NOMO-1 treated with DMSO at 0.1 percent for 48 hours (cell line): ENCODE measurements around the gene EGFLAM.
"Not testable (repeated sequence)": the region's sequence is repeated elsewhere in the genome, so short reads cannot be mapped to it uniquely, and the experiment has no call there.

Source experiments
- DNase-seq: peaks from one replicate; lab custom pipeline; 2025; ENCODE audit not compliant: unreplicated experiment; lab: John Stamatoyannopoulos, UW

Gene EGFLAM

DNA sequence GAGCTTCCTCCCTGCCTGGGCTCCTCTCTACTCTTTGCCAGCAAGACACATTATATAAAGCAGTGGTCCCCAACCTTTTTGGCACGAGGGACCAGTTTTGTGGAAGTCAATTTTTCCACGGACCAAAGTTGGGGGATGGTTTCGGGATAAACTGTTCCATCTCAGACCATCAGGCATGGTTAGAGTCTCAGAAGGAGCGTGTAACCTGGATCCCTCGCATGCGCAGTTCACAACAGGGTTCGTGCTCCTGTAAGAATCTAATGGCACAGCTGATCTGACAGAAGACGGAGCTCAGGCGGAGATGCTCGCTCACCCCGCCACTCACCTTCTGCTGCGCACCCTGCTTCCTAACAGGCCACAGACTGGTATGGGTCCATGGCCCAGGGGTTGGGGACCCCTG is 155.3 kb downstream of the EGFLAM start:
- no peak for DNase-seq

- DNase-seq: no peak
Observed at GRCh38 chr5:38414348-38414747, 156.0 kb downstream of the EGFLAM start.

DNA sequence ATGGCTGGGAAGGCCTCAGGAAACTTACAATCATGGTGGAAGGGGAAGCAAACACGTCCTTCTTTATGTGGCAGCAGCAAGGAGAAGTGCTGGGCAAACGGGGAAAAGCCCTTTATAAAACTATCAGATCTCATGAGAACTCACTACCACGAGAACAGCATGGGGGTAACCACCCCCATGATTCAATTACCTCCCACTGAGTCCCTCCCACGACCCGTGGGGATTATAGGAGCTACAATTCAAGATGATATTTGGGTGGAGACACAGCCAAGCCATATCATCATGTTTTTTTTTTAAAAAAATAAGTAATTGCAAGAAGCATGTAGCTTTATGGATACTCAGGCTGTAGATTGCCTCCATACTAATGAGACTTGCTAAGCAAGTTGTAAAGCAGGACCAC is 157.4 kb downstream of the EGFLAM start:
- DNase-seq: not testable (repeated sequence)

DNA sequence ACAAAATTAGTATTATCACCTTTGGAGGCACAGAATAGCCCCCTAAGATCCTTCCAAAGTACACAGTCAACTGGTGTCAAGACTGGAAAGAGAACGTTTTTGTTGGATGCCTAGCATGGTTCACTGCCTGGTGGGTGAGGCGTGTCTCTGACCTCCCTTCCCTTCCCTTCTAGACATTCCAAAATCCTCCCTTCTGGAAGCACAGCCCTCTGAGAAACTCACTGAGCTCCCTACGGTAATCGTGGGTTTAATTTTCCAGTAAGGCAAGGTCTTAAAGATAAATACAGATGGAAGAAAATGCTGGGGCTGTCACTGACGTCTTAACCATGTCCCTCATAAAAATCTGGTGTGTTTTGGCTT is 159.3 kb downstream of the EGFLAM start:
- DNase-seq: no peak

DNA sequence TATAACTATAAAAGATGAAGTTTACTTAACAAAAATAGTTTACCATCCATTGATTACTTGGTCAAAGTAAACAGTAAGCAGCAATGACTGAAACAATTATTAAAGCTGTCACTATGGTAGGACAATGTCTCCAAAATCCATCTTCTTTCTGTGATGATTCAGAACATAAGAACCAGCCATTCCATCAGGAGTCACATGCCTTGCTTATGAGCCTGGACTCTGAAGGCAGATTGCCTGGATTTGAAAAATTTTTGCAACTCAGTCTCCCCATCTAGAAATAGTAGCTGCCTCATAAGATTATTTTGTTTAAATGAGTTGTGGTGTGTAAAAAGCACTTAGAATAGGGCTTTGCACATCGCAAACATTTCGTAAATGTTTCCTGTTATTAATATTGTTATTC is 161.9 kb downstream of the EGFLAM start:
- no peak for DNase-seq

GRCh38 chr5:38420691-38421390 is 162.5 kb downstream of the EGFLAM start:
- peak; percentile 37 for DNase-seq

- no peak for DNase-seq
Observed at GRCh38 chr5:38422622-38423021, 164.3 kb downstream of the EGFLAM start.

- no peak for DNase-seq
Observed at GRCh38 chr5:38423276-38424147, 165.2 kb downstream of the EGFLAM start.

GRCh38 chr5:38424148-38425060 is 166.0 kb downstream of the EGFLAM start:
- DNase-seq: no peak

DNA sequence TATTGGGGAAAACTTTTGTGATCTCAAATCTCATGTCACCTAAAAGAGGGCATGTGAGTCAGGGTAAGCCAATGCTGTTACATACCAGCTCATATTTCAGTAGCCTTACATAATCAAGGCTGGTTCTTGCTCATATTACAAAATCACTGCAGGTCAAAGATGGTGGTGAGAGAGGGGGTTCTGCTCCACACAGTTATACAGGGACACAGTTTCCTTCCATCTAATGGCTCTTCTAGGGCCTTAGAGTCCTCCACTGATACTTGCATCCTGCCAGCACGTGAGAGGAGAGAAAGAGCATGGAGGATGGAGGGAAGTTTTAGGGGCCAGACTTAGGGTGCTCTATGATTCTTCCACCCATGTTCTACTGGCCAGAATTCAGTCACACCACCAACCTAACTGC is 168.1 kb downstream of the EGFLAM start:
- no peak for DNase-seq

DNA sequence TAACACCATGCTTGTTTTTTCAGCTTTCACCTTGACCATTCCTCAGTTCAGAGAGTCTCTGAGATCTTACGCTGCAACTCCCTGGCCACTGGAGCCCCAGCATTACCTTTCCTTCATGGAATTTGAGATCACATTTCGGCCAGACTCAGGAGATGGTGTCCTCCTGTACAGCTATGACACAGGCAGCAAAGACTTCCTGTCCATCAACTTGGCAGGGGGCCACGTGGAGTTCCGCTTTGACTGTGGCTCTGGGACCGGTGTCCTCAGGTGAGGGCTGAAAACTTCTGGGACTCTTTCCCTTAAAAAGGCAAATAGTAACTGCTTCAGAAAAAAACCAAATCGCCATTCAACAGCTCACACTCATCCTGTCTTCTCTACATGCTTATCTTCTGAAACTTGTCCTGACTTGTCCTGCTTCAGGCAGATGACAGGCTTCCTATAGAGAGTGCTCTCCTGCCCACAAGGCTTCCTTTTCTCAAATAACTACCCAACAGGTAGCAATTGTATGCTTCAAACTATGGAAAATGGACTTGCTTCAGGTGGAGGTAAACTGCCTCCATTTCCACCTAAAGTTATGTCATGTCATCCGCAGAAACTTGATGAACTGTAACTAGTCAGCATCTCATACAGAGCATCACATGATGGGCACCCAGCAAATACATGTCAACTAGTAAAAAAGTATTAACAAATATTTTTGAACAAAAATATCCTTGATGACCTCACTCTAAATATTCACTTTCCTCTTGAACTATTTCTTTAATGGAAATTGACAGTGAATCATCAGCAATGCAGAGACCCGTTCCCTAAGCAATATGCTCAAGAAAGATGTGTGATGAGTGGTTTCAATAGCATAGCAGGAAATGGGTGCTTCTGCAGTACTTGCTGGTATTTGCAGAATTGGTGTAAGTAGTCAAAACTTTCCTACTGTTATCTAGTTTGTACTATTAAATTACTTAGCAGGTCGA is 168.9 kb downstream of the EGFLAM start:
- no peak for DNase-seq

DNA sequence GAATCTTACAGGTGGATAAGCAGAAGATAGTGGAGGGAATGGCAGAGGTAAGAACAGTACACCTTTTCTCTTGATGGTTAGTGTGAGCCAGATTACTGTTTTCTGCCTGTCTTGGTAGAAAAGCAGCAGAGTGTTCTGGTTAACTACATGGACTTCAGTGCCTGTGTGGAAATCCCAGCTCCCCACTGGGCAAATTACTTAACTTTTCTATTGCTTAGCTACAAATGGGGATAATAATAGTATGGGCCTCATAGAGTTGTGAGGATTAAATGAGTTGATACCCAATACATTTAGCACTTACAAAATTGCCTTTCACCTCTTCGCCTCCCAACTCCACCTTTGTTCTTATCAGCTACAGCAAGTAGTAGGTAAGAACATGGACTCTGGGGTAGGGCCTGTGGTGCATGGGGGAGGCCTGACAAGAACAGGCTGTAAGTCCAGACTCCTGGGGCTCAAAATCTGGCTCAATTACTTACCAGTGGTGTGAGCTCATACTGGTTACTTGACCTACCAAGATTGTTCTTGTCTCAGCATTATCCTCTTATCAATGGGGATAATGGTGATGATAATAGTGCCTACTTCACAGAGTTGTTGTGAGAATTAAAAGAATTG is 173.0 kb downstream of the EGFLAM start:
- DNase-seq: no peak

DNA sequence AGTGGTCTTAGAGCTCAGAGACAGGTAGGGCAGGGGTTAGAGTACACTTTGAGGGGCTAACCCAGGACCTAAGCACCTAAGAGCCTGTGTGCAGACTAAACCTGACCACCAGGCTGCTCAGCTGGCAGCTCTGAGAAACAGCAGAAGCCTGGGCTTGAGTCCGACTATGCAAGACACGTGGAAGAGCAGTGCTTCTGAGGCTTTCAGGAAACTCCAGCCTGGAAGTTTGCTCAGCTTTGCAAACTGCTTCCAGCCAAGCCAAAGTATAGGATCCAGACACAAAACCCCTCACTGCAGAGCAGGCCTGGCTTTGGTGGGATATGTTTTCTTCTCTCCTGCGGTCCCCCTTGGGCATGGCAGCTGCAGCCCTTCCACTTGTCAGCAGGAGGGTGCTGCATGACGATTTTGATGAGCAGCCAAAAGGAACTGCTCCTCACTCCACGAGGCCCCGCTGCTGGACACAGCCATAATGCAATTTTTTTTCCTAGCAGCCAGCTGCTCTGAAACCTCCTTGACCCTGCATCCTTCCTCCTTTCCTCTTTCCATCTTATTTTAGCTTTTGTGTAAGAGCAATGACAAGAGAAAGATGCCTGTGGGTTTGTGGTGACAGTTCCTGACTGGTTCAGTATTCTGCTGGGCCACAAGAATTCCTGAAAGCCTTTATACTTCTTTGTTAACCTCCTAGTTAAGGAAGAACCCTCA is 175.0 kb downstream of the EGFLAM start:
- DNase-seq: no peak

DNA sequence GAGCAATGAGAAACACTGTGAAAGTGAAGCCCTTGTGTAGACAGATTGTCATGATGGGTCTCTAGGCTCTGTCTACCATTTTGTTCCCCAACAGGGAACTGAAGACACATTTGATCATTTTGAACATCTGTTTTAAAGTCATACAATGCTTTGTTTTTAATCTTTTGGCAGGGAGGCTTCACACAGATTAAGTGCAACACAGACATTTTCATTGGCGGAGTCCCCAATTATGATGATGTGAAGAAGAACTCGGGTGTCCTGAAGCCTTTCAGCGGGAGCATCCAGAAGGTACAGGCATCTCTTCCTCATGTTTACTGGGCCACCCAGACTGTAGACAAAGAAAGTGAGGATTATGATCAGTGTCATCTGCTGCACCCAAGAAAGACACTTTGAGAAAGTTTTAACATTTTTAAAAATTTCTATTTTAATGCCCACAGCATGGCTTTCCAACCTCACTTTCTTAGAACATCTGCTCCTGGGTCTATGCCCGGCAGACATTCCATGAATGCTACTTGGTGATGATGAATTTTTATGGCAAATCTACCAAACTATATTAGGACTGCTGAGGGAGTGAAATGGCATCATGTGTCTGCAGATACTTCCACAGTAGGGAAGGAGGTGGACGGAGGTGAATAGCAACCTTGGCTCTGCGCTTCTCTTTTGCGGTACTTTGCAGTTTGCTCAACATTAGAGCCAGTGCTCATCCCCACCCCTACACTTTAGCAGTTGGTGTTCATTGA is 176.8 kb downstream of the EGFLAM start:
- DNase-seq: no peak

DNA sequence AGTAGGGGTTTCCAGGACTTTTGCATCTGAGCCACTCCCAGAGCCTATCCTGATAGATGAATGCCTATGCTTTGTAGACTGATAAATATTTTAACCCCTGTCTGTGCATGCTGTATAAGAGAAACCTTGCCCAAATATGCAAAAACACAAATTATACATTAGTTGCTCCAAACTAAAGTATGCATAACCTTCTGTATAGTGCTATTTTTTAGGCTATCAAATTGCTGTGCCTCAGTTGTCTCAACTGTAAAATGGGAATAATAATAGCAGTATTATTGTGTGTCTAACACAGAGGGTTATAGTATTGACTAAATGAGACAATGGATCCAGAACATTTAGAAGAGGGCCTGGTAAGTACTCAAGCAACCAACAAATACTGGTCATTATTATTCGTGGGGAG is 180.4 kb downstream of the EGFLAM start:
- no peak for DNase-seq

- DNase-seq: peak; percentile 98
Observed at GRCh38 chr5:38441453-38442246, 183.3 kb downstream of the EGFLAM start.

DNA sequence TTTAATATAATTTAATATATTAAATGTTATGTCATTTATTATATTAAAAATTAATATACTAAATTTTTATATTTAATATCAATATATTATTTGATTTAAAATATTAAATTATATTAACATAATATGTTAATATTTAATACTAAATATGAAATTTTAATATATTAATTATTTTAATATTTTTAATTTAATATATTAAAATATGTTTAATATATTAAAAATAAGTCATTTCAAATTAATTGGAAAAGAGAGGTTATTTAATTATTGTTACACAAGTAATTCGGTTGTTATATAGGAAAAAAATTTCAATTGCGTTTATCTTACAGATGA is 183.9 kb downstream of the EGFLAM start:
- DNase-seq: no peak

DNA sequence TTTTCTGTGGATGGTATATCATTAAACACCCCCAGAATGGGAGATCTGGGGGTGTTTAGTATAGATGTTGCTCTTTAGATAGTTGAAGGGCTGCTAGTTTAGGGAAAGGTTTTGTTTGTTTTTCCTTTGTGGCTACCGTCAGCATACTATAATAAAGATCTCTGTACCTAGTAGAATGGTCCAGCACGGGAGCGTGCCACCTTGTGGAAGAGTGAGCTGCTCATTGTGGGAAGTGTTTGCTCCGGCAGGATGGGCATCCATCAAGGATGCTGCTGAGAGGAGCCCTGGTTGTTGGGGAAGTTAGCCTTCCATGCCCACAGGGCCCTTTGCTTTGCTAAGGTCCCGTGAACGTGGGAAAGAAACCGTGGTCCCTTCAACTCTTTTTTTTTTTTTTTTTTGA is 185.0 kb downstream of the EGFLAM start:
- no peak for DNase-seq
